H1 (cell line): ENCODE data around the gene DSE. TPM values are rescaled to one million over a fixed set of nuclear protein-coding genes. Genes with fewer than 3 reads are reported as not detected.

Source experiments
- CTCF ChIA-PET: fragments of 300-600 bp; sonication (Branson Sonifier 250); formaldehyde crosslinking; loops from one replicate; lab custom pipeline; 2021; ENCODE audit not compliant: partially characterized antibody; lab: Charles Lee
- POLR2A ChIA-PET: fragments of 300-600 bp; sonication (Branson Sonifier 250); formaldehyde crosslinking; loops from one replicate; lab custom pipeline; 2021; ENCODE audit warnings: inconsistent platforms; ENCODE audit not compliant: partially characterized antibody; lab: Charles Lee
- DNase-seq, 2 experiments: peaks; one replicate each; pipeline versions ENCODE4 v3.0.0 to v3.0.0-alpha.2; 2010 to 2022; ENCODE audit warnings: low spot score in 2 of 2, low read depth in 1 of 2, mixed read lengths in 1 of 2
- FAIRE-seq: peaks from 2 replicates; lab custom pipeline; 2011; peaks lifted over from hg19 to GRCh38; lab: Jason Lieb, UNC
- H2AFZ ChIP-seq: 2 replicates; pipeline ENCODE4 v1.8.1; 2012; ENCODE audit warnings: low read length, inconsistent platforms
- H2AK5ac ChIP-seq: 2 replicates; pipeline ENCODE4 v1.6.1; 2013; ENCODE audit warnings: low read depth, low read length
- H2BK120ac ChIP-seq: replicated peaks from 2 replicates; pipeline ENCODE3; 2013; ENCODE audit warnings: low read depth, low read length, inconsistent platforms
- H2BK12ac ChIP-seq: 2 replicates; pipeline ENCODE4 v1.6.1; 2013; ENCODE audit warnings: low read depth, low read length
- H2BK15ac ChIP-seq: 2 replicates; pipeline ENCODE4 v1.6.1; 2013; ENCODE audit warnings: low read length
- H2BK20ac ChIP-seq: 2 replicates; pipeline ENCODE4 v1.6.1; 2013; ENCODE audit warnings: low read length
- H2BK5ac ChIP-seq: 2 replicates; pipeline ENCODE4 v1.6.1; 2013; ENCODE audit warnings: low read depth, low read length
- H3K14ac ChIP-seq: 2 replicates; pipeline ENCODE4 v1.6.1; 2013; ENCODE audit warnings: inconsistent platforms; ENCODE audit not compliant: insufficient read length
- H3K18ac ChIP-seq: 2 replicates; pipeline ENCODE4 v1.6.1; 2013; ENCODE audit warnings: low read length; ENCODE audit errors: extremely low read depth
- H3K23ac ChIP-seq: 2 replicates; pipeline ENCODE4 v1.6.1; 2013; ENCODE audit warnings: inconsistent platforms; ENCODE audit not compliant: insufficient read length
- H3K23me2 ChIP-seq: 2 replicates; pipeline ENCODE4 v1.6.1; 2013; ENCODE audit warnings: low read depth, low read length
- H3K27ac ChIP-seq: 2 replicates; pipeline ENCODE4 v1.6.1; 2011; ENCODE audit warnings: low read depth, low read length, inconsistent platforms
- H3K27me3 ChIP-seq, 4 experiments: replicated peaks in 1 of 4; 1 replicate in 1 of 4; 2 replicates in 3 of 4; pipeline versions ENCODE4 v1.6.1 to v1.8.1; 2011 to 2013; ENCODE audit warnings: low read length in 3 of 4, mild to moderate bottlenecking in 3 of 4, inconsistent platforms in 2 of 4, mixed read lengths in 2 of 4, moderate library complexity in 1 of 4; ENCODE audit not compliant: control insufficient read depth in 3 of 4, insufficient read depth in 3 of 4; ENCODE audit errors: extremely low read depth in 1 of 4
- H3K36me3 ChIP-seq, 4 experiments: 2 replicates each; pipeline versions ENCODE4 v1.6.1 to v1.8.1; 2011 to 2013; ENCODE audit warnings: mild to moderate bottlenecking in 4 of 4, low read length in 3 of 4, moderate library complexity in 2 of 4, control low read depth in 1 of 4, inconsistent platforms in 1 of 4; ENCODE audit not compliant: insufficient read depth in 4 of 4, control insufficient read depth in 2 of 4
- H3K4ac ChIP-seq: replicated peaks from 2 replicates; pipeline ENCODE3; 2013; ENCODE audit warnings: low read length, low read depth, mixed read lengths, inconsistent platforms; ENCODE audit not compliant: insufficient read length
- H3K4me1 ChIP-seq, 4 experiments: replicated peaks in 1 of 4; 1 replicate in 1 of 4; 2 replicates in 3 of 4; pipeline versions ENCODE4 v1.6.1 to v1.8.1; 2011 to 2013; ENCODE audit warnings: low read length in 3 of 4, inconsistent platforms in 2 of 4, mixed read lengths in 1 of 4; ENCODE audit not compliant: insufficient read depth in 4 of 4, control insufficient read depth in 3 of 4
- H3K4me2 ChIP-seq, 2 experiments: 2 replicates each; pipeline versions ENCODE4 v1.6.1 to v1.8.1; 2011 to 2013; ENCODE audit warnings: low read depth in 2 of 2, low read length in 2 of 2, control low read depth in 1 of 2, inconsistent platforms in 1 of 2, mild to moderate bottlenecking in 1 of 2; ENCODE audit not compliant: insufficient read depth in 1 of 2
- H3K4me3 ChIP-seq, 4 experiments: fragments of 200-600, 300-600 bp in 1 of 4; sonication (generic), shearing (Covaris generic), sonication (Bioruptor Twin) in 1 of 4; 2 replicates each; pipeline versions ENCODE4 v1.5.1 to v1.8.1; 2011 to 2016; ENCODE audit warnings: low read length in 4 of 4, low read depth in 3 of 4, control low read depth in 2 of 4, inconsistent platforms in 2 of 4, mild to moderate bottlenecking in 2 of 4, mixed read lengths in 1 of 4, moderate library complexity in 1 of 4; ENCODE audit not compliant: insufficient read depth in 2 of 4; ENCODE audit errors: extremely low read depth in 1 of 4
- H3K56ac ChIP-seq: replicated peaks from 2 replicates; pipeline ENCODE3; 2013; ENCODE audit warnings: low read depth, mild to moderate bottlenecking, mixed read lengths, low read length, inconsistent platforms; ENCODE audit not compliant: insufficient read length
- H3K79me1 ChIP-seq: 2 replicates; pipeline ENCODE4 v1.6.1; 2013; ENCODE audit warnings: low read depth, low read length, control low read depth
- H3K79me2 ChIP-seq, 2 experiments: 2 replicates each; pipeline versions ENCODE4 v1.6.1 to v1.8.1; 2012 to 2013; ENCODE audit warnings: low read length in 2 of 2, mild to moderate bottlenecking in 2 of 2, inconsistent platforms in 1 of 2; ENCODE audit not compliant: insufficient read depth in 2 of 2, control insufficient read depth in 1 of 2
- H3K9ac ChIP-seq, 4 experiments: replicated peaks in 1 of 4; 1 replicate in 1 of 4; 2 replicates in 3 of 4; pipeline versions ENCODE4 v1.6.1 to v1.8.1; 2011 to 2013; ENCODE audit warnings: low read depth in 3 of 4, low read length in 3 of 4, control low read depth in 2 of 4, mild to moderate bottlenecking in 2 of 4, moderate library complexity in 2 of 4, inconsistent platforms in 1 of 4; ENCODE audit errors: extremely low read depth in 1 of 4
- H3K9me3 ChIP-seq, 2 experiments: 2 replicates each; pipeline versions ENCODE4 v1.6.1 to v1.8.1; 2012 to 2013; ENCODE audit warnings: mild to moderate bottlenecking in 2 of 2, moderate library complexity in 2 of 2, control low read depth in 1 of 2, inconsistent platforms in 1 of 2, low read depth in 1 of 2, low read length in 1 of 2, mixed read lengths in 1 of 2; ENCODE audit not compliant: insufficient read depth in 2 of 2
- H4K20me1 ChIP-seq, 2 experiments: replicated peaks in 1 of 2; 2 replicates each; pipeline versions ENCODE3 to v1.8.1; 2011 to 2013; ENCODE audit warnings: inconsistent platforms in 2 of 2, low read length in 2 of 2, mild to moderate bottlenecking in 1 of 2; ENCODE audit not compliant: insufficient read depth in 2 of 2, control insufficient read depth in 1 of 2
- H4K5ac ChIP-seq: 2 replicates; pipeline ENCODE4 v1.6.1; 2013; ENCODE audit warnings: low read length, low read depth, mixed read lengths, inconsistent platforms; ENCODE audit not compliant: insufficient read length
- H4K8ac ChIP-seq: 2 replicates; pipeline ENCODE4 v1.8.0; 2013; ENCODE audit warnings: mild to moderate bottlenecking, moderate library complexity, low read length, inconsistent platforms; ENCODE audit not compliant: insufficient read depth; ENCODE audit errors: extremely low read depth
- H4K91ac ChIP-seq: replicated peaks from 2 replicates; pipeline ENCODE3; 2013; ENCODE audit warnings: low read length, mixed read lengths, inconsistent platforms; ENCODE audit not compliant: insufficient read length
- BACH1 ChIP-seq: IDR thresholded peaks from 2 replicates; pipeline ENCODE4 v1.6.1; 2012; ENCODE audit warnings: low read length, improper control_type of control experiment
- BCL11A ChIP-seq, 2 experiments: IDR thresholded peaks; one replicate each; pipeline ENCODE4 v1.6.1; 2011; ENCODE audit warnings: low read depth in 2 of 2, low read length in 2 of 2, mild to moderate bottlenecking in 2 of 2
- CTBP2 ChIP-seq: IDR thresholded peaks from 2 replicates; pipeline ENCODE4 v1.7.0; 2011; ENCODE audit warnings: borderline replicate concordance, mild to moderate bottlenecking, moderate library complexity, mixed read lengths, low read length; ENCODE audit not compliant: insufficient read depth, insufficient read length
- FOSL1 ChIP-seq: IDR thresholded peaks from 2 replicates; pipeline ENCODE4 v1.6.1; 2011; ENCODE audit warnings: mild to moderate bottlenecking, low read depth, low read length, moderate library complexity; ENCODE audit not compliant: insufficient read depth
- KDM4A ChIP-seq: IDR thresholded peaks from one replicate; pipeline ENCODE4 v1.7.1; 2012; ENCODE audit warnings: low read depth, mild to moderate bottlenecking, moderate library complexity, low read length, inconsistent platforms; ENCODE audit not compliant: severe bottlenecking
- RFX5 ChIP-seq: IDR thresholded peaks from 2 replicates; pipeline ENCODE4 v1.6.1; 2011; ENCODE audit warnings: low read depth, low read length, improper control_type of control experiment, borderline replicate concordance
- SP2 ChIP-seq: IDR thresholded peaks from 2 replicates; pipeline ENCODE4 v1.6.1; 2012; ENCODE audit warnings: mild to moderate bottlenecking, low read length, inconsistent platforms
- WGBS, 2 experiments: shearing (Covaris generic) in 1 of 2; methylation state at CpG; one replicate each; pipeline versions ENCODE4 v1.1.6 to v1.1.7; 2013 to 2015; ENCODE audit warnings: low lambda C conversion rate in 2 of 2, mixed read lengths in 2 of 2, inconsistent platforms in 1 of 2, low coverage in 1 of 2, missing lambda C conversion rate in 1 of 2; ENCODE audit not compliant: insufficient replicate concordance in 2 of 2, insufficient coverage in 1 of 2, insufficient read length in 1 of 2; ENCODE audit errors: extremely low coverage in 1 of 2, missing lambda C conversion rate in 1 of 2; 5-methylcytosine and 5-hydroxymethylcytosine counted together
- polyA plus RNA-seq, 7 experiments: library from polyadenylated mRNA; depleted of rRNA in 3 of 7; stranded (reverse) in 5 of 7; unstranded in 2 of 7; fragments of >200 nt in 5 of 7; fragments of 200-250 nt in 2 of 7; gene quantifications; 1 replicate in 5 of 7; 2 replicates in 1 of 7; 4 replicates in 1 of 7; pipeline versions ENCODE4 v1.2.1 to v1.2.3, GENCODE V29; 2011 to 2013; ENCODE audit warnings: missing spikeins in 2 of 7, mixed read lengths in 2 of 7
- total RNA-seq: library from RNA; stranded (reverse); fragmentation: NEBNext Ultra II Directional; extraction: Animal tissue kit (Norgen Biotek cat#: 25700); gene quantifications from 2 replicates; pipeline ENCODE4 v1.2.1, GENCODE V29; 2021

The DSE gene
- total and polyA plus RNA-seq, 2 of the 8 experiments (the other 6 are each of a cell fraction or from before 2014, with no cell fraction given), result 32.5 to 94.4 TPM

DNA sequence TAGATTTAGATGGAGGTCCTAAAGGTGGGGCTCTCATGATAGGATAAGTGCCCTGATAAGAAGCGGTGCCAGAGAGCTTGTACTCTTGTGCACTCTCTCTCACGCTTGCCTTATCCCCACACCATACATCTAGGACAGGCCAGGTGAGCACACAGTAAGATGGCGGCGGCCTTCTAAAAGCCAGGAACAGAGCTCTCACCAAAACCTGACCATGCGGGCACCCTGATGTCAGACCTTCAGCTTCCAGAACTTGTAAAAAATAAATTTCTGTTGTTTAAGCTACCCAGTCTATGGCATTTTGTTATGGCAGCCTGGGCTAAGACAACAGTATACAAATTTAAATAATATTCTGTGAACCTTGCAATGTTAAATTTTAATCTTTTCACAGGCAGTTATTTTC, 49.6 kb downstream of the DSE start:
- DNase-seq (no peak), FAIRE-seq (no peak)
- Histone ChIP-seq H4K20me1 (no peaks in the 10 kb centered on the region), H4K91ac (no peak overlapping the region), H2BK12ac (no peak overlapping the region), H2AFZ (no peak overlapping the region), H3K14ac (no peak overlapping the region), H3K27ac (no peak overlapping the region), H3K4ac (no peak overlapping the region), H2BK15ac (no peak overlapping the region), H3K18ac (no peak overlapping the region), H3K9ac (no peak overlapping the region), H3K27me3 (no peaks in the 10 kb centered on the region), H3K79me2 (peaks cover 0 to 43% of the 10 kb centered on the region in 2 experiments; a peak in 2 of 4 replicates), H3K9me3 (no peaks in the 10 kb centered on the region; a peak in 1 of 4 replicates), H2BK5ac (no peak overlapping the region), H2BK120ac (no peak overlapping the region), H3K23me2 (no peaks in the 10 kb centered on the region), H4K8ac (no peak overlapping the region), H4K5ac (no peak overlapping the region), H2AK5ac (no peak overlapping the region), H3K36me3 (peaks cover 0 to 3% (median 0%) of the 10 kb centered on the region in 4 experiments; a peak in 1 of 8 replicates), H2BK20ac (no peak overlapping the region), H3K79me1 (peaks cover 2% of the 10 kb centered on the region; the same call in 1 of the 2 replicates), H3K4me2 (no peak overlapping the region), H3K23ac (no peak overlapping the region), H3K56ac (no peak overlapping the region), H3K4me1 (peaks cover 2 to 6% (median 2%) of the 10 kb centered on the region in 4 experiments; a peak in 3 of 7 replicates), H3K4me3 (no peak overlapping the region)
- WGBS, 2 experiments, result 94% methylated on average over 5 of the region's 5 CpGs; no CpG with 5 or more reads in 1 of the 2 experiments
- ChIA-PET CTCF (interaction anchor here (0.9 to 1.4 kb wide), 5 partner anchors 10 to 116 kb away, joined by 3 to 7 read pairs (median 4); no protein-coding TSS in a partner anchor), POLR2A (interaction anchor here (1.3 kb wide), 1 partner anchor 49 kb away, joined by 4 read pairs; no protein-coding TSS in a partner anchor)
- no peak for TF ChIP-seq CTBP2
- no peak for TF ChIP-seq FOSL1
- TF ChIP-seq RFX5, result no peak
- no peak for TF ChIP-seq SP2
- TF ChIP-seq BACH1, result no peak
- TF ChIP-seq KDM4A, result no peak
- TF ChIP-seq BCL11A (IDR thresholded peaks at IDR 0.05; ENCODE audit: low read depth in 2 of 2, low read length in 2 of 2), result no peak
